WERI-Rb-1 (cell line): ENCODE results near the gene M1AP.

ENCODE experiments used
- DNase-seq: peaks from one replicate; pipeline ENCODE4 v3.0.0-alpha.2; 2020
- H3K27ac ChIP-seq: fragments of 250-450 bp; sonication (Bioruptor Pico); 2 replicates; pipeline ENCODE4 v1.5.1; 2020; ENCODE audit warnings: mild to moderate bottlenecking, moderate library complexity
- H3K27me3 ChIP-seq: fragments of 250-450 bp; sonication (Bioruptor Pico); 2 replicates; pipeline ENCODE4 v1.5.1; 2021; ENCODE audit warnings: mild to moderate bottlenecking, low read depth, moderate library complexity; ENCODE audit not compliant: insufficient read depth, severe bottlenecking
- H3K36me3 ChIP-seq: fragments of 250-450 bp; sonication (Bioruptor Pico); 2 replicates; pipeline ENCODE4 v1.5.1; 2020; ENCODE audit warnings: mild to moderate bottlenecking, moderate library complexity
- H3K4me3 ChIP-seq: 2 replicates; pipeline ENCODE4 v1.5.1; 2011; ENCODE audit warnings: low read depth, mild to moderate bottlenecking, control low read depth, low read length
- H3K9me3 ChIP-seq: fragments of 250-450 bp; sonication (Bioruptor Pico); 2 replicates; pipeline ENCODE4 v1.5.1; 2021; ENCODE audit warnings: mild to moderate bottlenecking, moderate library complexity; ENCODE audit not compliant: severe bottlenecking
- CTCF ChIP-seq: IDR thresholded peaks from 2 replicates; pipeline ENCODE4 v1.5.1; 2011; ENCODE audit warnings: low read depth, mild to moderate bottlenecking, control low read depth, inconsistent platforms, low read length

M1AP gene

GRCh38 chr2:74603282-74604000 is 44.7 kb downstream of the M1AP start:
- Histone ChIP-seq H3K27me3 (no peaks in the 10 kb centered on the region), H3K4me3 (no peak overlapping the region), H3K27ac (no peak overlapping the region), H3K9me3 (peaks cover 4% of the 10 kb centered on the region), H3K36me3 (no peaks in the 10 kb centered on the region)
- TF ChIP-seq CTCF: no peak
- DNase-seq: no peak

DNA sequence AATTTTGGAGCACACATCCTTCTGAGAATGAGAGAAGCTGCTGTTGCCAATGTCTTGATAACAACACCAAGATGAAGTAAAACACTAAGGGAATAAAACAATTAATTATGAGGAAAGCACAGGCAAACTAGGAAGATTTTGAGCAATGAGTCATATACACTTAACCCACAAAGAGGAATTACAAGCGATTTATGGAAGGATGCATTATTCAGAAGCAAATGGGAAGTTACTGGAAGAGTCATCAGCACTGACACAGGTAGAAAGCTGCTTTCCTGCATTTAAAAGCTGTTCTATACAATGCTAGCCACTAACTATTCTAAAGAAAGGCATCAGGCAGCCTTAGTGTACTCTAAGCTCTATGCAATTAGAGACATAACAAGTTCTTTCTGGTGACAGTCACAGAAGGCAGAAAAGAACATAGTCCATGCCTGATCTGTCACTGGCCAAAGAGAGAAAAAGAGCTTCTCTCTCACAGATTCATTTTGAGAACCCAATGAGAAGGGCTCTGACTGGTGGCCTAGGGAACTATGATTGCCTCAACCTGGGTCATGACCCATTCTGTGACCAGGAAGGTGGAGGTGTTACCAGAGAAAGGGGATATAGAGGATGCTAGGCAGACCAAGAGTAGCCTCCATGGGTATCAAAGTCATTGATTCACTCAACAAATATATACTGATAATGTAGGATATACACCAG is 45.4 kb downstream of the M1AP start:
- Histone ChIP-seq H3K27me3 (no peaks in the 10 kb centered on the region), H3K9me3 (no peaks in the 10 kb centered on the region), H3K4me3 (no peak overlapping the region), H3K27ac (no peak overlapping the region), H3K36me3 (no peaks in the 10 kb centered on the region)
- no peak for DNase-seq
- TF ChIP-seq CTCF: no peak

DNA sequence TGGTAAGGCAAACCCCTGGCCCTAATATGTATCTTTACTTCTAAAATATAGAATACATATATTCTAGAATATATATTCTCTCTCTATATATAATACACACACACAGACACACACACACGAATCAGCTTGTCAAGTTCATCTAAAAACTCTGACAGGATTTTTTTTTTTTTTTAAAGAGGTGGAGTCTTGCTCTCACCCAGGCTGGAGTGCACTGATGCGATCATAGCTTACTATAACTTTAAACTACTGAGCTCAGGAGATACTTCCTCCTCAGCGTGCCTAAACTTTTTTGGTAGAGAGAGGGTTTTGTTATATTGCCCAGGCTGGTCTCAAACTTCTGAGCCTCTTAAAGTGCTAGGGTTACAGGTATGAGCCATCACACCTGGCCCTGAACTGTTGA is 48.5 kb downstream of the M1AP start:
- DNase-seq: no peak
- TF ChIP-seq CTCF: no peak
- H3K36me3 ChIP-seq: no peaks in the 10 kb centered on the region
- no peaks in the 10 kb centered on the region for H3K27me3 ChIP-seq
- H3K27ac ChIP-seq: no peak overlapping the region
- H3K9me3 ChIP-seq: no peaks in the 10 kb centered on the region
- no peak overlapping the region for H3K4me3 ChIP-seq

DNA sequence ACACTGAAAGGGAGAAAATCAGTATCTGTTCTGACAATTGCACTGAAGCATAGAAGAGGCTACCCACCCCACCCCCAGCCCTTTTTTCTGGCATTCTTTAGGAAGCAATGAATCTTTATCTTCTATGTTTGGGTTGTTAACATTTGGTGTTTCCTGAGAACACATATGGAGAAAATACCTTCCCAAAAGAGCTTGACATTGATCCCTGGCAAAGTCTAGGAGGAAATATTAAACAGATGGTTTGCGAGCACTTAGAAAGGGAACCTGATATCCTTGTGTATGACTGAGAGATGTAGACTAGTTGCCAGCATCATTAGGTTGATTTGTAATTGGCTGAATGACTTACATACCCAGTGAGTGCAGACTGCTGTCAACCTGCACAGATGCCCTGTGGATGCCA is 50.7 kb downstream of the M1AP start:
- Histone ChIP-seq H3K27me3 (no peaks in the 10 kb centered on the region), H3K9me3 (no peaks in the 10 kb centered on the region), H3K4me3 (no peak overlapping the region), H3K27ac (peak overlapping the region; percentile 25), H3K36me3 (no peaks in the 10 kb centered on the region)
- TF ChIP-seq CTCF: no peak
- DNase-seq: no peak

- Histone ChIP-seq H3K27ac (no peak overlapping the region), H3K9me3 (no peaks in the 10 kb centered on the region), H3K27me3 (no peaks in the 10 kb centered on the region)
These were observed 51.5 kb downstream of the M1AP start for GRCh38 chr2:74596584-74596983.

More at GRCh38 chr2:74596584-74596983, 51.5 kb downstream of the M1AP start:
- H3K4me3 ChIP-seq: no peak overlapping the region
- no peak for DNase-seq
- TF ChIP-seq CTCF: no peak
- no peaks in the 10 kb centered on the region for H3K36me3 ChIP-seq
